ENCODE results near the gene HOPX. TPM values are rescaled to one million over a fixed set of nuclear protein-coding genes. Genes with fewer than 3 reads are reported as not detected.
"Not testable (repeated sequence)": the region's sequence is repeated elsewhere in the genome, so short reads cannot be mapped to it uniquely, and the experiment has no call there.

Gene HOPX
- total RNA-seq, 1 experiment from 2014 or later, result not detected

- no peak overlapping the region for H3K14ac ChIP-seq (ENCODE audit: insufficient read depth, low read length)
- H3K9me3 ChIP-seq (ENCODE audit: control insufficient read depth, low read depth, low read length), result no peaks in the 10 kb centered on the region
- H2BK20ac ChIP-seq (ENCODE audit: low read depth, low read length, poor library complexity, severe bottlenecking), result no peak overlapping the region
- H2BK15ac ChIP-seq (ENCODE audit: low read depth, low read length), result no peak overlapping the region
- peaks cover 4% of the 10 kb centered on the region; the same call in 1 of the 2 replicates for H3K4me1 ChIP-seq (ENCODE audit: insufficient read depth, low read length)
- H3K27ac ChIP-seq (ENCODE audit: insufficient read length, low read depth, low read length), result no peak overlapping the region
- no peak overlapping the region for H3K23ac ChIP-seq (ENCODE audit: insufficient read length, low read depth, low read length)
- no CpG with 5 or more reads among the region's 3 CpGs for WGBS (ENCODE audit: extremely low coverage, insufficient read length, low lambda C conversion rate)
- H3K56ac ChIP-seq (ENCODE audit: insufficient read length, low read depth, low read length), result no peak overlapping the region
- H2BK12ac ChIP-seq (ENCODE audit: insufficient read length, low read depth, low read length), result no peak overlapping the region
- no peak overlapping the region for H3T11ph ChIP-seq (ENCODE audit: low read length)
- peaks cover 41% of the 10 kb centered on the region for H3K27me3 ChIP-seq (ENCODE audit: insufficient read depth, low read length)
- no peak for DNase-seq
- H2BK120ac ChIP-seq (ENCODE audit: low read depth, low read length, poor library complexity, severe bottlenecking), result no peak overlapping the region
- no peaks in the 10 kb centered on the region for H3K79me2 ChIP-seq (ENCODE audit: insufficient read depth, low read length)
- H4K20me1 ChIP-seq (ENCODE audit: control insufficient read depth, insufficient read depth, insufficient read length), result peaks cover 2% of the 10 kb centered on the region
- no peak overlapping the region for H2AK5ac ChIP-seq (ENCODE audit: insufficient read length, low read length)
- H3K23me2 ChIP-seq (ENCODE audit: insufficient read length, low read depth, low read length, poor library complexity, severe bottlenecking), result no peaks in the 10 kb centered on the region
- no peak overlapping the region for H4K91ac ChIP-seq (ENCODE audit: insufficient read length, low read depth, low read length)
- Mint-ChIP-seq H3K4me1 (peaks cover 44 to 46% of the 10 kb centered on the region in 2 experiments), H3K27me3 (ENCODE audit: low read depth) (peaks cover 93% of the 10 kb centered on the region), H3K9me3 (peaks cover 0 to 3% of the 10 kb centered on the region in 2 experiments; a peak in 1 of 5 replicates), H3K36me3 (ENCODE audit: insufficient read depth in 1 of 3, low read depth in 3 of 3) (peaks cover 0 to 6% (median 0%) of the 10 kb centered on the region in 3 experiments; a peak in 2 of 7 replicates), H3K4me3 (peak overlapping the region; percentile 54 to 74), H3K27ac (no peak overlapping the region)
- no peaks in the 10 kb centered on the region for H3K79me1 ChIP-seq (ENCODE audit: insufficient read depth, low read depth, low read length, poor library complexity, severe bottlenecking)
- no peak for TF ChIP-seq CTCF (conservative IDR thresholded peaks at IDR 0.05)
- no peak overlapping the region for H3K9ac ChIP-seq (ENCODE audit: extremely low read depth, insufficient read length, low read length)
- H4K8ac ChIP-seq (replicated peaks; ENCODE audit: insufficient read length, low read depth, low read length), result no peak overlapping the region
- no peak overlapping the region for H3K18ac ChIP-seq (ENCODE audit: insufficient read length, low read depth, low read length)
- no peak overlapping the region for H3K4ac ChIP-seq (ENCODE audit: low read depth, low read length)
- no peak overlapping the region for H2BK5ac ChIP-seq (ENCODE audit: insufficient read length, low read length)
- H3K4me2 ChIP-seq (ENCODE audit: insufficient read depth, insufficient read length, low read length), result peak overlapping the region; percentile 4
- no peak overlapping the region for H4K5ac ChIP-seq (ENCODE audit: insufficient read length, low read depth, low read length)
- no peak overlapping the region for H2AFZ ChIP-seq (ENCODE audit: low read length)
Observed at GRCh38 chr4:56606385-56606784, 74.7 kb downstream of the HOPX start.

GRCh38 chr4:56605464-56605863 lies 75.6 kb downstream of the HOPX start:
- not testable (repeated sequence) for H3K27ac ChIP-seq (ENCODE audit: insufficient read length, low read depth, low read length); H3T11ph ChIP-seq (ENCODE audit: low read length); H3K79me2 ChIP-seq (ENCODE audit: insufficient read depth, low read length); H2BK120ac ChIP-seq (ENCODE audit: low read depth, low read length, poor library complexity, severe bottlenecking); H4K91ac ChIP-seq (ENCODE audit: insufficient read length, low read depth, low read length); H3K79me1 ChIP-seq (ENCODE audit: insufficient read depth, low read depth, low read length, poor library complexity, severe bottlenecking); H3K4me1 ChIP-seq (ENCODE audit: insufficient read depth, low read length); H3K56ac ChIP-seq (ENCODE audit: insufficient read length, low read depth, low read length); H2BK12ac ChIP-seq (ENCODE audit: insufficient read length, low read depth, low read length); H3K23me2 ChIP-seq (ENCODE audit: insufficient read length, low read depth, low read length, poor library complexity, severe bottlenecking); H3K36me3 Mint-ChIP-seq (ENCODE audit: insufficient read depth in 1 of 3, low read depth in 3 of 3); H2AK5ac ChIP-seq (ENCODE audit: insufficient read length, low read length); H3K4ac ChIP-seq (ENCODE audit: low read depth, low read length); H3K9ac ChIP-seq (ENCODE audit: extremely low read depth, insufficient read length, low read length); H2BK5ac ChIP-seq (ENCODE audit: insufficient read length, low read length); H3K14ac ChIP-seq (ENCODE audit: insufficient read depth, low read length); H4K20me1 ChIP-seq (ENCODE audit: control insufficient read depth, insufficient read depth, insufficient read length); H4K5ac ChIP-seq (ENCODE audit: insufficient read length, low read depth, low read length); H2AFZ ChIP-seq (ENCODE audit: low read length); H3K18ac ChIP-seq (ENCODE audit: insufficient read length, low read depth, low read length); H3K23ac ChIP-seq (ENCODE audit: insufficient read length, low read depth, low read length); H2BK20ac ChIP-seq (ENCODE audit: low read depth, low read length, poor library complexity, severe bottlenecking); H3K4me2 ChIP-seq (ENCODE audit: insufficient read depth, insufficient read length, low read length); H4K8ac ChIP-seq (replicated peaks; ENCODE audit: insufficient read length, low read depth, low read length); H3K9me3 Mint-ChIP-seq; H3K9me3 ChIP-seq (ENCODE audit: control insufficient read depth, low read depth, low read length); H2BK15ac ChIP-seq (ENCODE audit: low read depth, low read length)
- Mint-ChIP-seq H3K27me3 (ENCODE audit: low read depth) (peaks cover 93% of the 10 kb centered on the region), H3K27ac (peak overlapping the region in 1 of 3 experiments; percentile 98; a peak in 2 of 7 replicates), H3K4me3 (peak overlapping the region; percentile 54 to 62; a peak in 4 of 5 replicates), H3K4me1 (peaks cover 42% of the 10 kb centered on the region in 2 experiments)
- whole genome bisulfite sequencing (ENCODE audit: extremely low coverage, insufficient read length, low lambda C conversion rate), result no CpG with 5 or more reads among the region's 4 CpGs
- peaks cover 43% of the 10 kb centered on the region for H3K27me3 ChIP-seq (ENCODE audit: insufficient read depth, low read length)
- DNase-seq, result peak; percentile 76
